CD14-positive monocyte (primary cell): ENCODE data around the gene POMT2. TPM values are rescaled to one million over a fixed set of nuclear protein-coding genes. Genes with fewer than 3 reads are reported as not detected.
A peak's percentile ranks its signal among the peaks of the same experiment; 100 is the strongest.
"Not testable (repeated sequence)": the region's sequence is repeated elsewhere in the genome, so short reads cannot be mapped to it uniquely, and the experiment has no call there.

ENCODE experiments used
- DNase-seq, 3 donors: peaks; one replicate each; pipeline ENCODE4 v3.0.0-alpha.2; 2011 to 2022
- H2AFZ ChIP-seq: 2 replicates; pipeline ENCODE4 v1.6.0; 2012; ENCODE audit warnings: mild to moderate bottlenecking, low read depth, low read length, inconsistent platforms; ENCODE audit not compliant: insufficient read depth, poor library complexity, severe bottlenecking
- H3K27ac ChIP-seq, 2 donors: 1 replicate in 1 of 2; 2 replicates in 1 of 2; pipeline ENCODE4 v1.5.1; 2012 to 2013; ENCODE audit warnings: low read length in 2 of 2, control low read depth in 1 of 2, inconsistent platforms in 1 of 2, low read depth in 1 of 2, mild to moderate bottlenecking in 1 of 2
- H3K27me3 ChIP-seq, 2 donors: one replicate each; pipeline versions ENCODE4 v1.6.0 to v1.6.1; 2011 to 2013; ENCODE audit warnings: low read length in 2 of 2; ENCODE audit not compliant: control insufficient read depth in 2 of 2, insufficient read depth in 2 of 2
- H3K36me3 ChIP-seq, 2 donors: replicated peaks in 1 of 2; 1 replicate in 1 of 2; 2 replicates in 1 of 2; pipeline versions ENCODE4 v1.5.1 to v1.6.1; 2012 to 2013; ENCODE audit warnings: low read length in 2 of 2, control low read depth in 1 of 2, inconsistent platforms in 1 of 2, mild to moderate bottlenecking in 1 of 2; ENCODE audit not compliant: insufficient read depth in 2 of 2, control insufficient read depth in 1 of 2
- H3K4me1 ChIP-seq, 2 donors: 1 replicate in 1 of 2; 2 replicates in 1 of 2; pipeline versions ENCODE4 v1.5.1 to v1.6.1; 2012 to 2013; ENCODE audit warnings: low read length in 2 of 2, control low read depth in 1 of 2, inconsistent platforms in 1 of 2, mild to moderate bottlenecking in 1 of 2, moderate library complexity in 1 of 2; ENCODE audit not compliant: insufficient read depth in 2 of 2, control insufficient read depth in 1 of 2
- H3K4me2 ChIP-seq: replicated peaks from 2 replicates; pipeline ENCODE3; 2012; ENCODE audit warnings: low read length, moderate library complexity, mild to moderate bottlenecking; ENCODE audit not compliant: poor library complexity, severe bottlenecking; ENCODE audit errors: extremely low read depth
- H3K4me3 ChIP-seq, 3 experiments: fragments of 200-600 bp in 1 of 3; sonication (generic) in 1 of 3; replicated peaks in 1 of 3; 1 replicate in 2 of 3; 2 replicates in 1 of 3; pipeline ENCODE4 v1.5.1; 2011 to 2013; ENCODE audit warnings: low read length in 3 of 3, mild to moderate bottlenecking in 3 of 3, control low read depth in 2 of 3, low read depth in 2 of 3, inconsistent platforms in 1 of 3, moderate library complexity in 1 of 3
- H3K79me2 ChIP-seq: 2 replicates; pipeline ENCODE4 v1.6.0; 2012; ENCODE audit warnings: mild to moderate bottlenecking, control low read depth, inconsistent platforms, low read length, moderate library complexity; ENCODE audit not compliant: insufficient read depth
- H3K9ac ChIP-seq: 2 replicates; pipeline ENCODE4 v1.6.0; 2017; ENCODE audit warnings: low read length, mild to moderate bottlenecking; ENCODE audit not compliant: insufficient read depth, poor library complexity, severe bottlenecking
- H3K9me3 ChIP-seq, 2 donors: replicated peaks in 1 of 2; 1 replicate in 1 of 2; 2 replicates in 1 of 2; pipeline versions ENCODE4 v1.5.1 to v1.6.1; 2012 to 2013; ENCODE audit warnings: low read length in 2 of 2, control low read depth in 1 of 2; ENCODE audit not compliant: control insufficient read depth in 1 of 2, insufficient read depth in 1 of 2
- H4K20me1 ChIP-seq: 2 replicates; pipeline ENCODE4 v1.6.0; 2012; ENCODE audit warnings: mild to moderate bottlenecking, low read length, control low read depth, moderate library complexity; ENCODE audit not compliant: insufficient read depth
- H3K27ac Mint-ChIP-seq, 7 donors: one replicate each; pipeline ENCODE4 v1.8.0; 2020; ENCODE audit warnings: mild to moderate bottlenecking in 7 of 7, mixed read lengths in 7 of 7, moderate library complexity in 6 of 7, inconsistent platforms in 2 of 7
- H3K27me3 Mint-ChIP-seq, 3 donors: one replicate each; pipeline ENCODE4 v1.8.0; 2021 to 2022; ENCODE audit warnings: low read depth in 3 of 3, mild to moderate bottlenecking in 3 of 3, mixed read lengths in 3 of 3, moderate library complexity in 3 of 3, inconsistent platforms in 1 of 3
- H3K36me3 Mint-ChIP-seq, 2 donors: one replicate each; pipeline ENCODE4 v1.8.0; 2020; ENCODE audit warnings: mixed read lengths in 2 of 2, inconsistent platforms in 1 of 2, mild to moderate bottlenecking in 1 of 2
- H3K4me1 Mint-ChIP-seq: one replicate; pipeline ENCODE4 v1.8.0; 2020; ENCODE audit warnings: mild to moderate bottlenecking, mixed read lengths
- H3K4me3 Mint-ChIP-seq, 2 donors: one replicate each; pipeline ENCODE4 v1.8.0; 2020; ENCODE audit warnings: mild to moderate bottlenecking in 2 of 2, mixed read lengths in 2 of 2, moderate library complexity in 1 of 2
- H3K9me3 Mint-ChIP-seq, 7 donors: one replicate each; pipeline ENCODE4 v1.8.0; 2020 to 2022; ENCODE audit warnings: mixed read lengths in 7 of 7, mild to moderate bottlenecking in 6 of 7, moderate library complexity in 6 of 7, inconsistent platforms in 2 of 7
- WGBS: methylation state at CpG from one replicate; pipeline ENCODE4 v1.1.5; 2013; ENCODE audit warnings: missing lambda C conversion rate; ENCODE audit not compliant: insufficient coverage; 5-methylcytosine and 5-hydroxymethylcytosine counted together
- intact Hi-C, 2 donors: fragments of 100-400 bp; cut with micrococcal nuclease; formaldehyde crosslinking; loops; one replicate each; pipeline versions ENCODE4 v1.15.0 to v1.15.1; 2023
- polyA plus RNA-seq, 3 donors: library from polyadenylated mRNA; depleted of rRNA in 1 of 3; unstranded in 2 of 3; stranded (reverse) in 1 of 3; fragments of 300-500 nt in 2 of 3; fragments of >200 nt in 1 of 3; fragmentation: Illumina TruSeq in 2 of 3; gene quantifications; 1 replicate in 2 of 3; 2 replicates in 1 of 3; pipeline ENCODE4 v1.2.3, GENCODE V29; 2012 to 2021
- TF ChIP-seq, protein P1 (sequence below): fragments of 200-600 bp; IDR thresholded peaks from one replicate; pipeline ENCODE4 v1.8.0; 2022; ENCODE audit warnings: antibody characterized with exemption, mild to moderate bottlenecking

The POMT2 gene
- polyA plus RNA-seq, 3 donors, result 1.5 to 8.9 (median 1.8) TPM

- Histone ChIP-seq H3K4me1 (peaks cover 12 to 23% of the 10 kb centered on the region in 2 donors), H3K36me3 (no peaks in the 10 kb centered on the region), H3K4me2 (peak overlapping the region; percentile 99), H3K79me2 (peaks cover 10% of the 10 kb centered on the region), H3K27ac (no peak overlapping the region), H4K20me1 (no peaks in the 10 kb centered on the region), H2AFZ (peak overlapping the region; percentile 99), H3K4me3 (peak overlapping the region; percentile 82 to 96 (median 83)), H3K9ac (no peak overlapping the region), H3K27me3 (no peaks in the 10 kb centered on the region), H3K9me3 (no peaks in the 10 kb centered on the region)
- Mint-ChIP-seq H3K36me3 (peaks cover 3 to 6% of the 10 kb centered on the region in 2 donors), H3K27me3 (no peaks in the 10 kb centered on the region), H3K4me1 (peaks cover 19% of the 10 kb centered on the region), H3K4me3 (peak overlapping the region; percentile 98), H3K9me3 (no peaks in the 10 kb centered on the region), H3K27ac (peak overlapping the region in 5 of 7 donors; percentile 51 to 100 (median 99))
- DNase-seq, result peak in 1 of 3 donors; percentile 14
- WGBS, result 4% methylated on average over 4 of the region's 5 CpGs
- TF ChIP-seq, protein P1, sequence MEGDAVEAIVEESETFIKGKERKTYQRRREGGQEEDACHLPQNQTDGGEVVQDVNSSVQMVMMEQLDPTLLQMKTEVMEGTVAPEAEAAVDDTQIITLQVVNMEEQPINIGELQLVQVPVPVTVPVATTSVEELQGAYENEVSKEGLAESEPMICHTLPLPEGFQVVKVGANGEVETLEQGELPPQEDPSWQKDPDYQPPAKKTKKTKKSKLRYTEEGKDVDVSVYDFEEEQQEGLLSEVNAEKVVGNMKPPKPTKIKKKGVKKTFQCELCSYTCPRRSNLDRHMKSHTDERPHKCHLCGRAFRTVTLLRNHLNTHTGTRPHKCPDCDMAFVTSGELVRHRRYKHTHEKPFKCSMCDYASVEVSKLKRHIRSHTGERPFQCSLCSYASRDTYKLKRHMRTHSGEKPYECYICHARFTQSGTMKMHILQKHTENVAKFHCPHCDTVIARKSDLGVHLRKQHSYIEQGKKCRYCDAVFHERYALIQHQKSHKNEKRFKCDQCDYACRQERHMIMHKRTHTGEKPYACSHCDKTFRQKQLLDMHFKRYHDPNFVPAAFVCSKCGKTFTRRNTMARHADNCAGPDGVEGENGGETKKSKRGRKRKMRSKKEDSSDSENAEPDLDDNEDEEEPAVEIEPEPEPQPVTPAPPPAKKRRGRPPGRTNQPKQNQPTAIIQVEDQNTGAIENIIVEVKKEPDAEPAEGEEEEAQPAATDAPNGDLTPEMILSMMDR, result no peak
- intact Hi-C loops, result loop anchor here (5.0 to 10.0 kb wide), 3 partner anchors 55 to 448 kb away; partner anchors contain the start of genes SAMD15 (in 2 of the 2), TMED8 (in 2 of the 2), AHSA1 (in 1 of the 2) and VIPAS39 (in 1 of the 2)
Observed at GRCh38 chr14:77322250-77322902, 1.7 kb upstream of the POMT2 start.

GRCh38 chr14:77319422-77319821 lies 1.3 kb downstream of the POMT2 start:
- Histone ChIP-seq H3K27ac (no peak overlapping the region), H3K4me2 (no peak overlapping the region), H3K79me2 (peaks cover 10% of the 10 kb centered on the region), H3K9ac (no peak overlapping the region), H4K20me1 (no peaks in the 10 kb centered on the region), H3K4me3 (no peak overlapping the region), H3K4me1 (peaks cover 12 to 23% of the 10 kb centered on the region in 2 donors), H2AFZ (no peak overlapping the region), H3K36me3 (no peaks in the 10 kb centered on the region), H3K9me3 (no peaks in the 10 kb centered on the region), H3K27me3 (no peaks in the 10 kb centered on the region)
- 88% methylated on average over 5 of the region's 5 CpGs for WGBS
- Mint-ChIP-seq H3K27ac (no peak overlapping the region), H3K4me1 (peaks cover 19% of the 10 kb centered on the region), H3K4me3 (peak overlapping the region in 1 of 2 donors; percentile 16), H3K36me3 (peaks cover 0 to 6% of the 10 kb centered on the region in 2 donors), H3K27me3 (no peaks in the 10 kb centered on the region), H3K9me3 (no peaks in the 10 kb centered on the region)
- intact Hi-C loops, result loop anchor here (5.0 kb wide), 2 partner anchors 167 to 222 kb away; partner anchors contain the start of gene CIPC (in 1 of the 2)
- no peak for DNase-seq
- TF ChIP-seq, protein P1, result no peak

GRCh38 chr14:77318756-77319155 lies 1.9 kb downstream of the POMT2 start:
- 100% methylated on average over 2 of the region's 11 CpGs for WGBS
- H3K9ac ChIP-seq, H3K27ac Mint-ChIP-seq, H3K27ac ChIP-seq, DNase-seq, H3K9me3 Mint-ChIP-seq, H3K9me3 ChIP-seq, H3K36me3 ChIP-seq, H3K36me3 Mint-ChIP-seq, H4K20me1 ChIP-seq, H3K27me3 ChIP-seq, H3K4me2 ChIP-seq, H3K4me3 Mint-ChIP-seq, H2AFZ ChIP-seq, H3K79me2 ChIP-seq, H3K27me3 Mint-ChIP-seq, H3K4me3 ChIP-seq: not testable (repeated sequence)
- H3K4me1 ChIP-seq, result peaks cover 12 to 23% of the 10 kb centered on the region in 2 donors
- peaks cover 19% of the 10 kb centered on the region for H3K4me1 Mint-ChIP-seq
- intact Hi-C loops, result loop anchor here (5.0 kb wide), 2 partner anchors 166 to 221 kb away; partner anchors contain the start of gene CIPC (in 1 of the 2)
